Left renal pelvis (tissue), 4 donors: ENCODE data around the gene DERA. TPM values are rescaled to one million over a fixed set of nuclear protein-coding genes. Genes with fewer than 3 reads are reported as not detected.
"Not testable (repeated sequence)": the region's sequence is repeated elsewhere in the genome, so short reads cannot be mapped to it uniquely, and the experiment has no call there.

Experiments
- DNase-seq, 4 donors: peaks; one replicate each; pipeline ENCODE4 v3.0.0-alpha.2; 2013; ENCODE audit warnings: low read depth in 4 of 4, low spot score in 3 of 4
- polyA plus RNA-seq, 4 donors: library from polyadenylated mRNA; unstranded; fragments of 120-200 nt; gene quantifications; one replicate each; pipeline ENCODE4 v1.2.1, GENCODE V29; 2013; ENCODE audit not compliant: insufficient read length in 4 of 4

Gene DERA
- polyA plus RNA-seq, 4 donors = 34.1 to 50.7 (median 47.5) TPM

DNA sequence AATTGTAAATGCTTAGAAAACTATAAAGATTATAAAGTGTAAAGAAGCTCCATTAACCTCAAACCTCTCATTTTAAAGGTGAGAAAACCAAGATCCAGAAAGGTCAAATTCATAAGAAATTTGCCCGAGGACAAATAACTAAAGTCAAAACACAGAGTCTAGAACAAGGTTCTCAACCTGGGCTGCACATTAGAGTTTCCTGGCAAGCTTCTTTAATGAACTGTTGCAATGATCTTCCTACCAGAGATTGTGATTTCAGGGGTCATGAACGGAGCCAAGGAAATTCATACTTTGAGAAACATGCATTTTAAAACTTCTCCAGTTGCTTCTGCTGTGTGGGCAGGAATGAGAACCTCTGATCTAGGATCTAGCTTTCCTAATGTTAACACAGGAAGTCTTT, 86.8 kb downstream of the DERA start:
- no peak for DNase-seq

DNA sequence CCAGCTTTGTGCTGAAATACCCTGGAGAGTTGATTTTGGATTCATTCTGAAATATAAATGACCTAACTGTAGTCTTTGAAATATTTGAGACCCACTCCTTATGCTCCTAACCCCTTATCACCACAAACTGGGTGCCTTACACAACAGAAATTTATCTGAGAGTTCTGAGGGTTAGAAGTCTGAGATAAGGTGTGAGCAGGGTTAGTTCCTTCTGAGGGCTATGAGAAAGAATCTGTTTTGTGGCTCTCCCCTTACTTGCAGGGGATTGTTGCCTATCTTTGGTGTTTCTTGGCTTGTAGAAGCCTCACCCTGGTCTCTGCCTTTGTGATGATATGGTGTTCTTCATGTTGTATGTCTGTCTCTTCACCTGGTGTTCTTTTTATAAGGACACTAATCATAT, 91.7 kb downstream of the DERA start:
- no peak for DNase-seq

DNA sequence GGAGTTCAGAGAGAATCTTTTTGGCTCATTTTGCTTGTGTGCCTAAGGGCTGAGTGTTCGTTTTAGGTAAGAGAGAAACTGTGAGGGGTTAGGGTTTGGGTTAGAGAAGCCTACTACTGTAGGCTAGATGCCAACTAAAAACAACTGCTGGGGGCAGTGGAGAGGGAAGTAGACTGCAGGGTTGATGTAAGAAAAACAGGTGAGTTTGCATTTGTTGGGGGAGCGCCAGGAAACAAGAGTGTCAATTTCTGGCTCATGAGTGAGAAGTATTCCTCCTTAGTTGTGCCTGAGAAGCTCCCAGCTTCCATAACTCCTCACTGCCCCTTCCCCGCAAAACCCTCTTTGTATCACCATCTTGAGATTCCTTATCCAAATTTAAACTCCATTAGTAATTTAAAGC, 92.3 kb downstream of the DERA start:
- DNase-seq = no peak

DNA sequence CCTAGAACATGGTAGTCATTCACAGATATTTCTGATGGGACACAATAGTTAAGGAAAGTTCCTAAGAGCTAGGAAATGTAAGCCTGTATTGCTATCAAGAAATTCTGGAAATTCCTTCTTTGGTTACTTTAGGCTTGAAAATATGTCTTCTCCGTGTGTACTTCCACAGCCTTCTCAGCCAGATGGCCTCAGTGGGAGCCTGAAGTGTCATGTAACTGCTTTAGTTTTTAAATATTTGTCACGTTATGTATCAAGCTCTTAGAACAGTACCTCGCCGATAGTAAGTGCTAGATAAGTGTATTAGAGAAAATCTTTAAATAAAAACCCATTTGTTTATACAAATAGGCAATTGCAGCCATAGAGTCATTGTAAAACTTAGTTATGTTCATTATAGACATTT, 95.6 kb downstream of the DERA start:
- no peak for DNase-seq

DNA sequence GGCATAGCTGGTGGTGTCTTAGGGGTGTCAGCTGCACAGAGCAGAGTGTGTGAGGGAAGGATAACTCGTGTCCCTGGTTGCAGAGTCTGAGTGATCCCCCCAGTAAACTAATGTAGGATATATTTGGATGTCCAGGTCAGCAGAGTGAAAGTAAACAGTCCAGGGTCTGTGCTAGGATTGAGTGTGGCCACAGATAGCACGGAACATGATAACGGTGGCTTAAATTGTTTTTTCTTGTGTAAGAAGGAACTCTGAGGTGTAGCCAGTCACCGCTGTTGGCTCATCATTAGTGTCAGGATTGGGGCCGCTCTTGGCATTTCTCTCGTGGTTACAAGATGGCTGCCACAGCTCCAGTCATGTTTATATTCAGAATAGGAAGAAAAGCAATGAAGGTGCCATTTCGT, 97.3 kb downstream of the DERA start:
- no peak for DNase-seq

DNA sequence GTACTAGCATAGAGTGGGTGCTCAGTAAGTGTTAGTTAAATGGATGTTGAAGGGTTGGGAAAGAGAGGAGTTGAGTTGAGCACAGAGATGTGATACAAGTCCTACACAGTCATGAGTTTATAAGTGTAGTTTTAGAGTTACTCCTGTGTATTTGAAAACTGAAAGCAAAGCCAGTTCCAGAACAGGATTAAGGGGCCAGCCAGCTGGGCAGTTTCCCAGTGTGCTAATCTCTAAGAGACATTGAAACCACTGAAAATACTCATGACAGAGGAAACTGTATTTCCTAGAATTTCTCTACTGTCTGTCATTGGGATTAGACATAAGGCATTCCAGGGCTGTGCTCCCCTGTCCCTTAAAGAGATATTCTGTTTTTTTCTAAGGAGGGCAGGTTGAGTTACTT, 101.0 kb downstream of the DERA start:
- DNase-seq = no peak

DNA sequence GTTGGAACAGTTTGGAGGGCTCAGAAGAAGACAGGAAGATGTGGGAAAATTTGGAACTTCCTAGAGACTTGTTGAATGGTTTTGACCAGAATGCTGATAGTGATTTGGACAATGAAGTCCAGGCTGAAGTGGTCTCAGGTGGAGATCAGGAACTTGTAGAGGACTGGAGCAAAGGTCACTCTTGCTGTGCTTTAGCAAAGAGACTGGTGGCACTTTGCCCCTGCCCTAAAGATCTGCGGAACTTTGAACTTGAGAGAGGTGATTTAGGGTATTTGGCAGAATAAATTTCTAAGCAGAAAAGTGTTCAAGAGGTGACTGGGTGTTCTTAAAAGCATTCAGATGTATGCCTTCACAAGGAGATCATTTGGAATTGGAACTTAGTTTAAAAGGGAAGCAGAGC, 102.6 kb downstream of the DERA start:
- DNase-seq = not testable (repeated sequence)

DNA sequence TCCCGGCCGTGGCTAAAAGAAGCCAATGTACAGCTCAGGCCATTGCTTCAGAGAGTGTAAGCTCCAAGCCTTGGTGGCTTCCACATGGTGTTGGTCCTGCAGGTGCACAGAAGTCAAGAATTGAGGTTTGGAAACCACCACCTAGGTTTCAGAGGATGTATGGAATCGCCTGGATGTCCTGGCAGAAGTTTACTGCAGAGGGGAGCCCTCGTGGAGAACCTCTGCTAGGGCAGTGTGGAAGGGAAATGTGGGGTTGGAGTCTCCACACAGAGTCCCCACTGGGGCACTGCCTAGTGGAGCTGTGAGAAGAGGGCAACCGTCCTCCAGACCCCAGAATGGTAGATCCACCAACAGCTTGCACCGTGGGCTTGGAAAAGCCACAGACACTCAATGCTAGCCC, 103.3 kb downstream of the DERA start:
- not testable (repeated sequence) for DNase-seq

DNA sequence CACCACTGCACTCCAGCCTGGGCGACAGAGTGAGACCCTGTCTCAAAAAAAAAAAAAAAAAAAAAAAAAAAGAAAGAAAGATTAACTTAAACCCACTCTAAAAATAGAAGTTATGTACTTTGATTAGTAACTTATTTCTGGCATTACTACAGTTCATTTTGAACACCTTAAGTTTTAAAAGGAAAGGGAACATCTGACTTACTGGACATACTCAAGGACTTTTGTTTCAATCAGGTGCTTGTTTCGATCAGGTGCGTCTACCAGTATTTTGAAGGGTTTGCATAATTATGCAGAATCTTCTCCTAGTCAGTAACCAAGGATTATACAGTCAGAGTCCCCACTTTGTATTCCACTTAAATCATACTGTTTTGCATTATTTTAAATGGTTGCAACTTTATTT, 105.6 kb downstream of the DERA start:
- no peak for DNase-seq

DNA sequence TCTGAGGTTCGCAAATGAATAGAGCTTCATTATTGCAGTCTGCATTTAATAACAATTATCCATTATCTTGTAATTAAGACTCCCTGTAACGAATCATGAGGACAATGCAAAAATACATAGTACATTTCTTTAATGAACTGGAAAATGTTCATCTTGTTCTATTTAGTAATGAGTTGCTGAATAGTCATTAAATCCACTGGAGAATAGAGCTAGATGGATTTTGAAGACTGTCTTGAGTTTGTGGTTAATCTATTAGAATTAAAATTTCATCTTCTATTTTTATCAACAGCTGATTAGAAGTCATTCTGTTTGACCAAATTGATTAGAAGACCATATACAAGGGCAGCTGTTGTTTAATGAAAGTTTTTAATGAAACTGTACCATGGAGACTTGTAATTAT, 107.2 kb downstream of the DERA start:
- DNase-seq = no peak

DNA sequence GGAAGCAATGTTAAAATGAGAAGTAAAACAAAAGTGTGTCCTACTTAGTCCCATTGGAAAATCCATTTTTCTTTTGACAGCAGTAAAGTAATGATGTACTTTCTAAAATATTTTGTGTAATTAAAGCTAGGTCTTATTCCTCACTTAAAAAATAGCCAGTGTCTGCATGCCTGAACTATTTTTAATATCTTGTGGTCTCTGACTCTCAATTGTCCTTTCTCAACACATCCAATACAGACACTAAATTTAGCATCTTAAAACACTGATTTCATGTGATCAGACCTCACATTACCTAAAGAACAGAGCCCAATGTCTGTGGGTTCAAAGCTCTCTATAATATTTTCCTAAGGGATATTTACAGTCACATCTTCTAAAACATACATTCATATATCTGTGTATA, 108.0 kb downstream of the DERA start:
- no peak for DNase-seq

DNA sequence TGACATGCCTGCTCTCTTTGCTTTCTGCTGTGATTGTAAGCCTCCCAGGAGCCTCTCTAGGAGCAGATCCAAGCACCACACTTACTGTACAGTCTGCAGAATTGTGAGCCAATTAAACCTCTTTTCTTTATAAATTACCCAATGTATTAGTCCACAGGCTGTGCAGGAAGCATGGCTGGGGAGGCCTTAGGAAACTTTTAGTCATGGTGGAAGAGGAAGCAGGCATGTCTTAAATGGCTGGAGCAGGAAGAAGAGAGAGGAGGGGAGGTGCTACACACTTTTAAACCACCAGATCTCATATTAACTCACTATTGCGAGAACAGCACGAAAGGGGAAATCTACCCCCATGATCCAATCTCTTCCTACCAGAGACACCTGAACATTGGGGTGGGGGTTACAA, 108.9 kb downstream of the DERA start:
- DNase-seq = no peak

DNA sequence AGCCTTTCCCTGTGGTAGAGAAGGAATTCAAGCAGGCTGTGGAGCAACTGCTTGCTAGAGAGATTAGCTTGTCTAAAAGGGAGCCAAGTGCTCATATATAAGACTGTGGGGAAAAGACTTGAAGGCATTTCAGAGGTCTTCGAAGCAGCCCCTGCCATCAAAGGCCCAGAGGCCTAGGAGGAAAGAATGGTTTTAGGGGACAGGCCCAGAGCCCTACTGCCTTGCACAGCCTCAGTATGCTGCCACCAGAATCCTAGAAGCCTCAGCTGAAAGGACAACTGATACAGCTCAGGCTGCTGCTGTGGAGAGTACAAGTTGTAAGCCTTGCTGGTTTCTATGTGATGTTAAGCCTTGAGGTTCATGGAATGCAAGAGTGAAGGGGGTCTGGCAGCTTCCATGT, 109.9 kb downstream of the DERA start:
- no peak for DNase-seq

DNA sequence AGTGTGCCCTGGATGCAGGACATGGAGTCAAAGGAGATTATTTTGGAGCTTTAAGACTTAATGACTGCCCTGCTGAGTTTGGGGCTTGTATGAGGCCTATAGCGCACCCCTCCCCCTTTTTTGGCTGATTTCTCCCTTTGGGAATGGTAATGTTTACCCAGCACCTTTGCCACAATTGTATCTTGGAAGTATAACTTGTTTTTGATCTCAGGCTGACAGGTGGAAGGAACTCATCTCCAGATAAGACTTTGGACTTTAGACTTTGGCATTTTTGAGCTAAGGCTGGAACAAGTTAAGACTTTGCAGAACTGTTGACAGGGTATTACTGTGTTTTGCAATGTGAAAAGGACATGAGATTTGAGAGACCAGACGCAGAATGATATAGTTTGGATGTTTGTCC, 110.5 kb downstream of the DERA start:
- DNase-seq = no peak

DNA sequence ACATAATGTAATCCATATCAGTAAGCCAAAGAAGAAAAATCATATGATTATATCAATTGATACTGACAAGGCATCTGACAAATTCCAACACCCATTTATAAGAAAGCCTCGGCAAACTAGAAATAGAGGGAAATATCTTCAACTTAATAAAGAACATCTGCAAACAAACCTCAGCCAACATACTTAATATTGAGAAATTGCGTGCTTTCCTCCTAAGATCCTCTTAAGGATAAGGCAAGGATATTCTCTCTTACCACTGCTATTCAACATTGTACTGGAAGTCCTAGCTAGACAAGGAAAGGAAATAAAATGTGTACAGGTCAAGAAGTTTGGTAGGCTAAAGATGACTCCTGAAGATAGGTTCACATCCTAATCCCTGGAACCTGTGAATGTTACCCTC, 115.9 kb downstream of the DERA start:
- no peak for DNase-seq

DNA sequence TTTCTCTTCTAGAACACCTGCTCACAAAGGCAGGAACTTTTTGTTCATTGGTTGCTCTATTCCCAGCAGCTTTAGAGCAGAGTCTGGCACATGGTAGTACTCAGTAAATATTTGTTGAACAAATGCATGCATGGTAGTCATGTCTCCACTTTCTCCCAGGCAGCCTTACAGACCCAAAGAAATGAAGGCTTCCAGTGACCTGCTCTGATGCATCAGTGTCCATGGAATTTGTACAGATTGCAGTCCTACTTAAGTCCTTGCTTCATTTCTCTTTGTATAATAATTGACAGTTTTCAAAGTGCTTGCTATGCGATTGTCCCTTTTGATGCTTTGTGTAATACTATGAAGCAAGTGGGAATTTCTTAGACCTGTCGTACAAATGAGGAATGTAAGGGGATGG, 119.6 kb downstream of the DERA start:
- no peak for DNase-seq

DNA sequence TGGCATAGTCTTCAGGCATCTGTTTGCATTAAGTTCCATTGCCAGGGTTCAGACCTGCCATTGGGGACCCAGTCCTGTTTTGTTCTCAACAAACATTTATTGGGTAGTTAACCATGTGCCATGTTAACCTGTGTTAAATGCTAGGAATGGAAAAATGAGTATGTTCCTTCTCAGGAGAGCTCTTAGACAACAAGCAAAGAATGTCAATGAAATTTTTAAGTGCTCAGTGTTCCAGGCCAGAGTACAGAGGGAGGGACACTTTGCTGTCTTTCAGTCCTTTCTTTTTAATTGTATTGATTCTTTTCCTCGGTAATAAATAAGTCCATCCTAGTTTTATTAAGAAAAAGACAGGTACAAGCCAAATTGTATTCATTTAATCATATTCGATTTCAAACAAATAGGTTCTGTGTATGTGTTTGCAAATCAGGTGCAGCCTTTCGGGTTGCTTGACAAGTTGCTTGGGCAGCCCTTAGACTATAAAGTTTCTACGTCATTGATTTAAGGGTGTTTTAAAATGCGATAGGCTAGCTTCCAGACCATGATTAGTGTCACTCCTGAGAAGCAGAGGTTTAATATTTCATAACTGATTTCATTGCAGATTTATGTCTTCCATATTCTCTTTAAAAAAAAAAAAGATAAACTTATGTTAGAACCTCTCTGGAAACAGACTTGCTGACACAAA, 123.1 kb downstream of the DERA start:
- DNase-seq = no peak

DNA sequence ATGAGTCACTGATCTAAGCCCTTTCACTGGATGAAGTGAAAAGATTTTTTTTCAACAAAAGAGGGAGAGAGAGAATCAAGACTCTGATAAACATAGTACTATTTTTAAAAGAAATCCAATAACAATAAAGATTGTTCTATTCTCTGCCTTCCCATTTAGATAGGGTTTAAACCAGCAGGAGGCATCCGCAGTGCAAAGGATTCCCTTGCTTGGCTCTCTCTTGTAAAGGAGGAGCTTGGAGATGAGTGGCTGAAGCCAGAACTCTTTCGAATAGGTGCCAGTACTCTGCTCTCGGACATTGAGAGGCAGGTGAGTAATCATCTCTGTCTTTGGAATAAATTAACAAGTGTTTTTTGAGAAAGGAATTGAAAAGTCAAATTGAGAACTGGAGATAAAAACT, 124.9 kb downstream of the DERA start:
- DNase-seq = no peak

DNA sequence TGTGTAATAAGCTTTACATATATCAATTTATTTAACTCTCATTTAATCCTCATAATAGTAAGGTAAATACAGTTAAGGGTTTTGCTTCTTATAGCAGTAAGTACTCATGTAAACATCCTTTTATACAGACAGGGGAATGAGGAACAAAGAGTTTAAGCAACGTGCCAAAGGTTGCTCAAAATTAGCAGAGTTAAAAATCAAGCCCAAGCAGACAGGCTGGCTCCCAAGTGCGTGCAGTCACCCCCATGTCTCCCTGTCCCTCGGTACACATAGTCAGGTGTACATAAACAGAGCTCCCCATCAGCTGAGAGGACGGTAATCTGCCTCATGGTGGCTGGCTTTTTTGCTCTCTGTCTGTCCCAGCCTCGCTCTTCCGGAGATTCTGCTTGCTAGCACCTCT, 126.4 kb downstream of the DERA start:
- DNase-seq = no peak

DNA sequence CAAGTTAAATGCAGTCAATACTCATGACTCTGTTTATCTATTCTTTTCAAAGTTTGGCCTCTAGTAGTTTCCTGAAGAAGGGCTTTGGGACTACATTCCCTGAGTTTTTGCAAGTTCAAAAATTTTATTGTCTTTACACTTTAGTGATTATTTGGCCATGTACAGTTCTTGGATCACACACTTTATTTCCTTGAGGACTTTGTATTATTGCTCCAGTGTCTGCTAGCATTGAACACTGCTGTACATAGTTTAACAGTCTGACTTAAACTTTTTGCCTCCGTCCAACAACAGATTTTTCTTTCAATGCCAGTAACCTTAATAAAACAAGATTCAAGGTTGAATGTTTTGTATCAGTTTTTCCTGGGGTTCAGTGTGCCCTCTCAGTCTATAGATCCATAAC, 132.3 kb downstream of the DERA start:
- DNase-seq = no peak

DNA sequence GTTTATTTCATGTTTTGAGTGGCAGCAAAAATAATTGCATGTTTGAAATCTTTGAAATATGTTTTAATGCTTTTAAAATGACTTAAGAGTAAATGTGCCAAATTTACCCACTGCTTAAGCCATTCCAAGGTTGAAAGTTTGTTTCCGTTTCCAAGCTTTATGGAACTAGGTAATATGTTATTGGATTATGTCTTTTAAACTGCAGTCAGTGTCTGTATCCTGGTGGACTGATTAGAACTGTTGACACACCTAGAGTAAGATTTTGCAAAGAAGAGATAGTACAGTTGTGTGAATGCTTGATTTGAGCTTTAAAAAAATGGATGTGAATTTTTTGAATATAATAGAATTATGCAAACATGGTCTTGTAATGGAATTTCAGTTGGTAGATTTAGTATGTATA, 135.1 kb downstream of the DERA start:
- no peak for DNase-seq

DNA sequence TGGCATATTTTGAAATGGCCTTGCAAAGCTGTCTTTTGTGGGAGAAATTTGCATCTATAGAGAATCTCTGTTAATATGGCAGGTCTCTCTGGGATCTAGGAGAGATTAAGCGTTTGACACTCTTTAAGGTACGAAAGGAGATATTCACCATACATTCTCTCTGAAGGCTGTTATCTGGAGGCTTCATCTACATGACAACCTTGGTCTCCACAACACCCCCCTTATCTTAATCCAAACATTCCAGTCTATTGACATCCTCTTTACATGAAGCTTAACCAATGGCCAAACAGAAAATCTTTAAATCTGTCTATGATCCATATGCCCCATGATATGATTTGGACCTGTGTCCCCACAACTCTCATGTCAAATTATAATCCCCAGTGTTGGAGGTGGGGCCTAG, 137.4 kb downstream of the DERA start:
- no peak for DNase-seq

DNA sequence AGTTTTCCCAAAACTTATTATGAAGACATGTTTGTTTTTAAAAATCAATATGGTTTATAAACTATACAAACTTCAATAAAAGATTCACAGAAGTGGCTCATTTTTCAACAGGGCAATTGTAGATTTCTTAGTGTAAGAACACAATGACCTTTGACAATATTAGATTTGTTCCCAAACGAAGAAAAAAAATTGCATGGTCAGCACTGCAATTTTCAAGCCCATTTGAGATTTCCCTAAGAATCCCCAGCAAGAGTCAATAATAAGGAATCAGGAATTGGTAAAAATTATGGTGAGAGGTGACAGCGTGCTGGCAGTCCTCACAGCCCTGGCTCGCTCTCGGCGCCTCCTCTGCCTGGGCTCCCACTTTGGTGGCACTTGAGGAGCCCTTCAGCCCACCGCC, 145.8 kb downstream of the DERA start:
- no peak for DNase-seq
